Ishikawa (cell line): ENCODE data around the gene SMAD6.

Source experiments
- CEBPB ChIP-seq: IDR thresholded peaks from 2 replicates; pipeline ENCODE4 v1.6.1; 2012
- EP300 ChIP-seq: IDR thresholded peaks from 2 replicates; pipeline ENCODE4 v1.6.1; 2012; ENCODE audit warnings: borderline replicate concordance
- FOXM1 ChIP-seq: IDR thresholded peaks from 2 replicates; pipeline ENCODE4 v1.6.1; 2012; ENCODE audit warnings: low read depth, borderline replicate concordance
- MAX ChIP-seq: IDR thresholded peaks from 2 replicates; pipeline ENCODE4 v1.6.1; 2012
- REST ChIP-seq: IDR thresholded peaks from 2 replicates; pipeline ENCODE4 v1.6.1; 2012; ENCODE audit warnings: low read depth, mild to moderate bottlenecking
- TAF1 ChIP-seq: IDR thresholded peaks from 2 replicates; pipeline ENCODE4 v1.6.1; 2012; ENCODE audit warnings: low read depth, mild to moderate bottlenecking
- TEAD4 ChIP-seq: IDR thresholded peaks from 2 replicates; pipeline ENCODE4 v1.6.1; 2012
- YY1 ChIP-seq: IDR thresholded peaks from 2 replicates; pipeline ENCODE4 v1.6.1; 2012; ENCODE audit warnings: low read depth
- ZBTB7A ChIP-seq: IDR thresholded peaks from 2 replicates; pipeline ENCODE4 v1.6.1; 2012; ENCODE audit warnings: low read depth
- TF ChIP-seq, protein P1 (sequence below): IDR thresholded peaks from 2 replicates; pipeline ENCODE4 v1.6.1; 2012

- TF ChIP-seq YY1 (no peak), MAX (no peak), REST (no peak), TAF1 (no peak), TEAD4 (no peak), EP300 (no peak), FOXM1 (no peak), CEBPB (no peak), ZBTB7A (no peak)
- TF ChIP-seq, protein P1, sequence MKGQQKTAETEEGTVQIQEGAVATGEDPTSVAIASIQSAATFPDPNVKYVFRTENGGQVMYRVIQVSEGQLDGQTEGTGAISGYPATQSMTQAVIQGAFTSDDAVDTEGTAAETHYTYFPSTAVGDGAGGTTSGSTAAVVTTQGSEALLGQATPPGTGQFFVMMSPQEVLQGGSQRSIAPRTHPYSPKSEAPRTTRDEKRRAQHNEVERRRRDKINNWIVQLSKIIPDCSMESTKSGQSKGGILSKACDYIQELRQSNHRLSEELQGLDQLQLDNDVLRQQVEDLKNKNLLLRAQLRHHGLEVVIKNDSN, result no peak
These were observed 85.4 kb downstream of the SMAD6 start for GRCh38 chr15:66787489-66787871.
